ENCODE measurements around the gene TSPAN17. TPM values are rescaled to one million over a fixed set of nuclear protein-coding genes. Genes with fewer than 3 reads are reported as not detected.

TSPAN17 gene
- total RNA-seq, 1 donor from 2014 or later, result 29.7 TPM

DNA sequence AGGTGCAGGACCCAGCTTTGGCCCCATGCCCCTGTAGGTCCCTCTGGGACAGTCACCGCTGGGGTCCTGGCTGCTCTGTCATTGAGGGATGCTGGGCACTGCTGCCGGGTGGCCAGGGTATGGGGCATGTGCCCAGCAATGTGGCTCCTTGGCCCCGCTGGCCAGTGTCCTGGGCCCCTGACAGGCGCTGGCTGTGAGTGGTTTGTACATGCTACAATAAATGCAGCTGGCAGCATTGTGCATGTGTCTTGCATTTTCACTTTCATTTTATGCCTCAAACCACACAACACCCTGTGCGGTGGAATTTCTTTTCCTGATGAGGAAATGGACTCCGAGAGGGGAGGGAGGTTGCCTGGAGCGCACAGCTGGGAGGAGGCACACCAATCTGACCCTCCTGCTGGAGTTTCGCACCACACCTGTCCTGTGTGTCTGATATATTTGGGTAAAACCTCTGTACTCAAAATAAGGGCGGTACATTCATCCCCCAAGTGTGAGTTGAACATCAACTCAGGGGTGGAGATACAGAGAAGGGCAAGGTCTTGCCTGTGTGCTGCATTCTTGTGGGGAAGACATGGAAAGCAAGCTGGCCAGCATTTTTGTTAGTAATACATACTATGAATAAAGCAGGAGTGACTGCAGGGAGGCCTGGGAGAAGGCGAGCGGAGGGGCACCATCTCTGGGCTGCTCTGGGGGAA is 11.7 kb downstream of the TSPAN17 start:
- no peak for DNase-seq (ENCODE audit: low spot score)

DNA sequence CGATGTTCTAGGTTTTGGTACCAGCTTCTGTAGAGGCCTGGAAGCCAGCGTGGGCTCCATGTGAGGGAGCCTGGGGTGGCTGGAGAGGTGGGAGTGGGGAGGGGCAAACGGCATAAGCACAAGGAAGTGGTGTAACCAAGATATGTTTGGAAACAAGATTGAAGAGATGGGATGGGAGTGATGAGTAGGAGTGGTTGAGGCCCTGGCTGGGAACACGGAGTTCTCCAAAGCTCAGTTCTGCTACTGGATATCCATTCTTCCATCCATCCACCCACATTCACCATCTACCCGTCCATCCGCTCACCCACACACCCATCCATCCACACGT is 12.2 kb downstream of the TSPAN17 start:
- no peak for DNase-seq (ENCODE audit: low spot score)

DNA sequence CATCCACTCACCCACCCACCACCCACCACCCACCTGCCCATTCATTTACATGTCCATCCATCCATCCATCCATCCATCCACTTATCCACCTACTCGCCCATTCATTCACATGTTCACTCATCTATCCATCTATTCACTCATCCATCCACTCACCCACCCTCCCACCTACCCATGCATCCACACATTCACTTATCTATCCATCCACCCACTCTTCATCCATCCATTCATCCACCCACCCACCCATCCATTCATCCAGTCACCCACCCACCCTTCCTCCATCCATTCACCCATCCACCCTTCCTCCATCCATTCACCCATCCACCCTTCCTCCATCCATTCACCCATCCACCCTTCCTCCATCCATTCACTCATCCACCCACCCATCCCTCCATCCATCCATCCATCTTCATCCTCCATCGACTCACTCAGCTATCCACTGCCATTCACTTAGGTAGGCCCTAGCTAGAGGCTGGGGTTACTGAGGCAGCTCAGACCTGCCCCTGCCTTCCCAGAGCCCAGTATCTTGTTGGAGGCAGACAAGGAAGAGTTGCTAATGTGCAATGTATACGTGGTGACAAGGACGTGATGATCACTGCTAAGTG is 12.7 kb downstream of the TSPAN17 start:
- DNase-seq (ENCODE audit: low spot score), result no peak

DNA sequence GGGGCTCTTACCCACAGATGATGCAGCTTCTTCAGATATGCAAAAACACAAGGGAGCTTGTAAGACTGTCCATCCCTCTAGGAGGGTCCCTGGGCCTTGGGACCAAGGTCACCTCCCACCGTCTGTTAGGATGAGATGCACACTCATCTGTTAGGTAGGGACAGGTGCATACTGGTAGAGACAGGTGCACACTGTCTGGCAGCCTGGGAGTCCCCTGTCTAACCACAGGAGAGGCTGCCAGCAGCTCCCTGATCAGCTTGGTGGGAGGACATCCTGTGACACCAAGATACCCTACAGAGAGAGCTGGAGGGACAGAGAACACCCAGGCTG is 13.2 kb downstream of the TSPAN17 start:
- no peak for DNase-seq (ENCODE audit: low spot score)

DNA sequence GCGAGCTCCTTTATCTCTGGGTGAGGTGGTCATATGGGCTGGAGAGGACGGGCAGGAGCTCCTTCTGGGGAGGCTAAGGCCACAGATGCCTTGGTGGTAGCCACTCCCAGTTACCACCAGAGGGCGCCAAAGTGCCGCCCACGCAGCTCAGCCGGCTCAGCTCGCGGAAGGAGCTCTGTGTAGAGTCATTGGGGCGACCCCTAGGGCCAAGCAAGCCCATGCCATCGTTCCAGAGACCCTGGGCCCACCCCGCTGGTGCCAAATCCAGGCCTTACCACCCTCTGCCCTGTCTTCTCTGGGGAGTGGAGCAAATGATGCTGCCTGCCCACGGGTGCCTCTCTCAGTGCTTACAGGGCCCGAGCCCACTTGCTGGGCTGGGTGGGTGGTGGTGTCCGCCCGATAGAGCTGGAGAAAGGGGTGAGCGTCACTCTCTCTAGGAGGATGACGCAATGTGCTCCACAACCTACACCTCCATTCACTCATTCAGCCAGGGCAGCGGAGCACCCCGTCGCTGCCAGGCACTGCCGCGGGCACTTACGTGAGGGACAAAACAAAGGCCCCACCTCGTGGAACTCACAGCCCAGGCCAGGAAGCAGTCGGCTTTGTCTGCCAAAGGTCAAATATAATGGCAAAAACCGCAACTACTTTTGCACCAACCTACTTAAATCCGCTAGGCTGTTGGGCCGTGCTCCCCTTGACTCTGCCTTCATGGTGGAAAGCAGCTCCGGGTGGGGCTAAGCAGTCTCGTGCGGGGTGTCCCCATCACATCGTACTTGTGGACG is 13.8 kb downstream of the TSPAN17 start:
- peak; percentile 93 for DNase-seq (ENCODE audit: low spot score)

DNA sequence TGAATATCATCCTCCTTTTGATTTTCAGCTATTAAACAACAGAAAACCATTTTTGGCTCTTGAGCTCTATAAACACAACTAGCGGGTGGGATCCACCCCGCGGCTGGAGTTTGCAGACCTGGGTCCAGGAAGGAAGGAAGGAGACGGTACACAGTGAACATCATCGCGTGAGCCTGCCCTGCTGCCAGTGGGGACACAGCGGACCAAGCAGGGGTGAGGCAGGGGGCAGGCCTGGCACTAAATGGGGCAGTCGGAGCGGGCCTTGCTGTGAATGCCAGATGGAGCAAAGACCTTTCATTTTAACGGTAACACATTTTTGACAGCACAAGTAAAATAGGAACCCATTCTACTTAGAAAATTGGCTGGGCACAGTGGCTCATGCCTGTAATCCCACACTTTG is 14.4 kb downstream of the TSPAN17 start:
- DNase-seq (ENCODE audit: low spot score), result no peak

DNA sequence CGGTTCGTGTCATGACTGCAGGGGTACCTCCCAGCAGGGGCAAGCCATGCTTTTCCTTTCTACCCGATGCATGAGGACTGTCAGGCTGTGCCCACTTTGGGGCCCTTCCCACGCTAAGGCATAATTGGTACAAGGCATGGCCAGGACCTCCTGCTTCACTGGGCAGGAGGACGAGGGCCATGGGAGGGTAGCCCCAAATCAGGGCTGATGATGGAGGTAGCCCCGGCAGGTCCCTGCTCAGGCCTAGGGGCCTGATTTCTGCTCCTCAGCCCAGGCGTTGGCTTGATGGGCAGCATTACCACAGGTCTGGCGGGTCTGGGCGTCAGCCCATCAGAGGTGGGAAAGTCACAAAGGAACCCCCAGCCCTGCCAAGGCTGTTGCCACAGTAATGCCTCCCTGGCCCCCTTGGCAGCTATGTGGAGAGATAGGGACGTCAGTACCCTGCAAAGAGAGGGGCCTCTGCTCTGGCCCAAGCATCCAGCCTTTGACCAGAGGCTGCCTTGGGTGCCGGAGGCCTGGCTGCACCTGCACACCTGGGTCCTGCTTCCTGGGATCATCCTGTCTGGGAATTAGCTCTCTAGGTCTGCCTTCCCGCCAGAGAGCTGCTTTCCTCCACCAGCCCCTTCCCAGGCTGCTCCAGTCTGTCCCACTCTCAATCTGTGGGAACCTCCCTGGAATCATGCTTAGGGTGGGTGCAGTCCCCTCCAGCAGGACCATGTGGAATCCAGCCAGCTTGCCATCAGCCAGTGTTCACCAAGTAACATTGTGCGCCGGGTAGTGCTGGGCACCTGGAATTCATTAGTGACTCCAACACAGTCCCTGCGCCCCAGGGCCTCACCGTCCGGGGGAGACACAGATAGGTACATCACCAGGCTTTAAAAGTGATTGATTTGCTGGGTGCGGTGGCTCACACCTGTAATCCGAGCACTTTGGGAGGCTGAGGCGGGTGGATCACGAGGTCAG is 15.4 kb downstream of the TSPAN17 start:
- DNase-seq (ENCODE audit: low spot score), result no peak

DNA sequence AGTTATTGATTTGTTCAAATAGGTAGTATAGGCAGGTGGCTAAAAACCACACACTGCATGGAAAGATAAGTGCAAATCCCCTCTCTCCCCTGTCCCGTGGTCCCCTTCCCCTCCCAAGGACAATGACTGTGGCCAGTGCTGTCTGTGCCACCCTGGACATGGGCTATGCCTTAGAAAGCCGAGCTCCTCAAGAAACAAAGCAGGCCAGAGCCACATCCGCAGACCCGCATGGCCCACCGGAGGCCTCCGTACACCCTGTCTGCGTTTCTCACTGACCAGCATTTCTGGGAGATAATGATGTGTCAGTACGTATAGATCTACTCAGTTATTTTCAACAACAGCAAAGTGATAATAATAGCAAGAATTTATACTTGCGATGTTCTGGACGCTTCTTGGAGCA is 16.3 kb downstream of the TSPAN17 start:
- no peak for DNase-seq (ENCODE audit: low spot score)

DNA sequence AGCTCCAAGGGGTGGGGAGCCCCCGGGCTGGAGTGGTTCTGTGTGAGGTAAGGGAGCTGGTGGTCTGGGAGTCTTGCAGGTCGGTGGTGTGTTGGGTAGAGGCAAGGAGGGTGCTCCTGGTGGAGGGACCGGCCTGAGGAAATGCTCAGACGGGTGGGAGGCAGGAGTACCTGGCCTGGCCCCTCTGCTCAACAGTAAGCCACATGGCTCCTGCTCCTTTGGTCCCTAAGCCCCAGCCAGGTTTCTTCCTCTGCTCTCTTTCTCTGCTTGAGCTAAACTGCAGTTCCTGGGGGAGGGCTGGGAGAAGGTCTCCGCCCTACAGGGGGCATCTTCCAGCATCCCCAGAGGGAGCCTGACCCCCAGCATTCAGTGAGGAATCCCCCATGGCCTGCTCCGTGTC is 17.2 kb downstream of the TSPAN17 start:
- no peak for DNase-seq (ENCODE audit: low spot score)

DNA sequence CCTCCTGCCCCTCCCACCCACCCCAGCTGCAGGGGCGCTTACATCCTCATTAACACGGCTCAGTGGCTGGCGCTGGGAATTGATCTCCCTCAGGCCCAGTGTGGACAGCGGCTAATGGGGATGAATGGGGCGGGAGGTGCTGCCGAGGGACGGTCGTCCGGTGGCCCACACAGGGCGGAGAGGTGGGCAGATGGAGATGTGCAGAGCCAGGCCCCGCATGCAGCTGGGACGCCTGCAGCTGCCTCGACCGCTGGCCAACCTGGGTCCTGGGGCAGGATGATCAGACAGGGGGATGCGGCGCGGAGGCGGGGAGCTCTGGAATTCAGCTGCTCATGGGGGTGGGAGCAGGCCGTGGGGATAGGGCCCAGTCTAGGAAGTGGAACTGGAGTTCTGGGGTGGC is 17.6 kb downstream of the TSPAN17 start:
- DNase-seq (ENCODE audit: low spot score), result no peak

DNA sequence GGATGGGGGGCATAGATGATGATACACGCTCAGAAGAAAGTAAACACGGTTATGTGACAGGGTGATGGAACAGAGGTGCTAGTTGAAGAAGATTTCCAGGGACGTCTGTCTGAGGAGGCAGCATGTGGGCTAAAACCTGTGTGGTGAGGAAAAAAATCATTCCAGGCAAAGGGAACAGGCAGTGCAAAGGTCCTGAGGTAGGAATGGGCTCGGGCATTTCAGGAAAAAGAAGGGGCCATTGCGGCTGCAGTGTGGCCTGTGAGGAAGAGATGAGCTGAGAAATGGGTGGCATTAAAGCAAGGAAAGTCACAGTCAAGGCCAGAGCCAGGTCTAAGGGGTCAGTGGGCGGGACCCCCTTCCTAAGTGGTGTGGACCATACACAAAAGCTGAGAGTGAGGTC is 18.2 kb downstream of the TSPAN17 start:
- DNase-seq (ENCODE audit: low spot score), result no peak

DNA sequence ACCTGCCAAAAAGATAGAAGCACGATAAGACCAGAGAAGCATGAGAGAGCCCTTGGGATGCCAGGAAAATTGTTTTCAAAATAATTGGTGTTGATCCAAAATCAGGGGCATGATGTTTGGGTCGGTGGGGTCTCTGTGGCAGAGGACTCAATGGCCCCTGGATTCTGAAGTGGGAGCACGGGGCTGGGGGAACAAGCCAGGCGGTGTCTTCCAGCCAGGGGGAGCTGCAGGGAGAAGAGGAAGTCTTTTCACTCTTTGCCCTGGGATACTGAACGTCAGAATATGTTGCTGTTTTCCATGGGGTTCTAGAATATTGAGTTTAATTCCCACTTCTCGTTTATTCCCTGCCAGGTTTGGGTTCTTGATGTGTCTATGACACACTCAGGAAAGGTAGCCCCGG is 20.4 kb downstream of the TSPAN17 start:
- no peak for DNase-seq (ENCODE audit: low spot score)

DNA sequence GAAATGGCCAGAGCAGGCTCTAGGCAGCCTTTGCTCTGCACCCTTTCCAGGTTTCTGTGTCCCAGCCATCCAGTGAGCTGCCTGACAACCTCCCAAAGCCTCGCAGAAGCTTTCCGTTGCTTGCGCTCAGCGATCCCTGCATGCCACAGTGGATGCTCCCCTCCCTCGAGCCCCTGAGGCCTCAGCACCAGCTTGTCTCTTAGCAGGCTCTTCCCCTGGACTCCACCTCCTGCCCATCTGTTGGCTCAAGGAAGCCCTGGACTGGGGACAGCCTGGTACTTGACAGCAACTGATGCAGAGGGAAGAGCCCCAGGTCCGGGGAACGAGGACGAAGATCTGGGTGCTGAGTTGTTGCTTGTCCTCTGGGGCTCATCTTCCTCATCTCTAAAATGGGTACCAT is 23.2 kb downstream of the TSPAN17 start:
- no peak for DNase-seq (ENCODE audit: low spot score)

DNA sequence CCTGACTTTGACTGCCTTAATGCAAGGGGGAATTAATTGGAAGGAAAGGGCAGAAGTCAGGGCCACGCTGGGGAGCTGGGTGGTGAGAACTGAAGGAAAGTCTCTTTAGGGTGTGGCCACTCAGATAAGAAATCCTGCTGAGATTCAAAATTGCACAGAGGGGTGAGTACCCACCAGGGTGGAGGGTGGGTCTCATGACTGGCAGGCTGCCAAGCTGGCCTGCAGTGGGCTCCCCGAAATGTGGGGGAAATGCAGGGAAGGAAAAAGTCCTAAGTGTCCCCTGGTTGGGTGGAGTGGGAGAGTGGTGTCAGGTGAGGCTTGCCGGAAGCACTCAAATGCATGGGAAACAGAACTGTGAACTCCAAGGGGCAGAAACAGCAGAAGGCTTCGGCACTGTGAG is 24.1 kb downstream of the TSPAN17 start:
- no peak for DNase-seq (ENCODE audit: low spot score)

DNA sequence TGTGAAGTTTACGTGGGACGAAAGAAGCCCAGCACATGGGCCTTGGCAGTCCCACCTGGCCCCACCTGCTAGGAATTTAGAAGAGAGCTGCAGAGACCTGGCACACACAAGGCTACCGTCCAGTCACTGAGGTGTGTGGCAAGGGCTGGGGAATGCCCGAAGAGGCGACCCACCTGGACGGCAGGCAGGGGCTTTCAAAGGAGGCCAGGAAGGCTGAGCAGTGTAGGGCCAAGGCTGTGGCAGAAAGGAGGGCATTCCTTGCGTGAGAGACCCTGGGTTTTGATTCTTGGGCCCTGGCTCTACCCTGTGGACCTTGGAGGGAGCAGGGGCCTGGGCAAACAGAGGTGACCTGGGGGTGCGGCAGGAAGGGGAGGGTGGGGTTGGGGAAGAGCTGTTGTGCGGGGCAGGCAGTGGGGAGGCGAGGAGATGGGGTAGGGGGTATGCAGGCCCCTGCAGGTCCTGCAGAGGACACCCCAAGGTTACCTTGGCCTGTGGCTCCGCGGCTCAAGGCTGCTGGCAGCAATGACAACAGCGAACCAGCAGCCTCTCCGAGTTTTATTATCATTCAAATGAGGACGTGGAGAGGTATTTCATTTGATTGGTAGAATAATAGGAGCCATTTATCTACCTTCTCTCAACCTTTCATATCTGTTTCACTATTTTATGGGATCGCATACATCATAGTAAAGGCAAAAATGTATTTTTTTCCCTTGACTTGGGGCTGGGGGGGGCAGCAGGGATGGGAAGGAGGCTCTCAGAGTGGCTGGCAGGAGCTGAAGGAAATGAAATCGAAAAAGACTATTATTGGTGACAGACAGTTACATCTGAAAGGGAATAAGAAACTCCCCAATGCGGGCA is 24.8 kb downstream of the TSPAN17 start:
- DNase-seq (ENCODE audit: low spot score), result no peak

DNA sequence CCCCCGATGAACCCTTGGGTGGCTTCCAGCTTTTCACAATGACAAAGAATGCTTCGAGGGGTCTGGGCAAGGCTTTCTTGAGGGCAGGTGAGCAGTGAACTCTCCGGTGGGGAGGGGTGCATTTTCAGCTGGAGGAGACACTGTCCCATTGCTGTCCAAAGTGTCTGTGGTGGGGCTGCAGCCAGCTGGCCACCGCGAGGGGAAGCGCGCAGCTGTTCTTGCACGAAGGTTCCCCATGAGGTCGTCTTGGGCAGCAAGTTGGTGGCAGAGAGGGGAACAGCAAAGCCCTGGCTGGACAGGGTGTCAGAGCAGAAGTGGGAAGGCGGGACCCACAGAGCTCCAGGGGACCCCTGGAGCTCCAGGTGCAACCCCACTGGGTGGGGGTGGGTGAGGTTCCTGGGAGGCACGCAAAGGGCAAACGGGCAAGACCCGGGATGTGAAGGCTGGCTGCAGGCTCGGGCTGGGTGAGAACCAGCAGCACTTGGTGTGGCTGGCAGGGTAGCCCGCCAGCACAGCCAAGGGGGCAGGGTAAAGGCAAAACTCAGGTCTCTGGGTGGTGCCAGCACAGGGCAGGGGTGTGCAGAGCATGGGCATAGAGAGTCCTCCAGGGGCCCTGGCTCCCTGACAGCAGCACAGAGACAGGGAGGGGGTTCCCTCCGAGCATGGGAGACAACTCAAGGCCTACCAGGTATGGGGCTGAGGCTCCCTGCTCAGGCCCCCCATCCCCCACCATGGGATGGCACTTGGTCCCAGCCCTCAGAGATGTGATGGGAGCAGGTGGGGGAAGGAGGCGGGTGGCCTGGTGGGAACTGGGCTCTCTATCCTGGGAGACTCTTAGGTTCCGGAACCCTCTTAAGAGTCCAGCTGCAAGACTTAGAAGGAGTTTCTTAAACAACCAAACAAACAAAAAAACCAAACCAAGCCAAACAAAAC is 26.6 kb downstream of the TSPAN17 start:
- DNase-seq (ENCODE audit: low spot score), result no peak

DNA sequence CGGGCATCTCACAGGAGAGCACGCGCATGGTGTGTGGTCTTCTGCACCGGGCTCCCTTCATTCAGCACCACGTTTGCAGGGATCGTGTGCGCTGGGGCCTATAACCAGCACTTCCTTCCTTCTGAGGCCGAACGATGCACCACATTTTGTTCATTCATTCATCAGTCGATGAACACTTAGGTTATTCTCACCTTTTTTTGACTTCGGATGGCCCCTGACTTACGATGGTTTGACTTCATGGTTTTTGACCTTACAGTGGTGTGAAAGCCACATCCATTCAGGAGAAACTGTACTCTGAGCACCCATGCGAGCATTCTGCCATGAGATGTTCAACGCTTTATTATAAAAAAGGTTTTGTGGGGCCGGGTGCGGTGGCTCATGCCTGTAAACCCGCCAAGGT is 27.5 kb downstream of the TSPAN17 start:
- DNase-seq (ENCODE audit: low spot score), result no peak

DNA sequence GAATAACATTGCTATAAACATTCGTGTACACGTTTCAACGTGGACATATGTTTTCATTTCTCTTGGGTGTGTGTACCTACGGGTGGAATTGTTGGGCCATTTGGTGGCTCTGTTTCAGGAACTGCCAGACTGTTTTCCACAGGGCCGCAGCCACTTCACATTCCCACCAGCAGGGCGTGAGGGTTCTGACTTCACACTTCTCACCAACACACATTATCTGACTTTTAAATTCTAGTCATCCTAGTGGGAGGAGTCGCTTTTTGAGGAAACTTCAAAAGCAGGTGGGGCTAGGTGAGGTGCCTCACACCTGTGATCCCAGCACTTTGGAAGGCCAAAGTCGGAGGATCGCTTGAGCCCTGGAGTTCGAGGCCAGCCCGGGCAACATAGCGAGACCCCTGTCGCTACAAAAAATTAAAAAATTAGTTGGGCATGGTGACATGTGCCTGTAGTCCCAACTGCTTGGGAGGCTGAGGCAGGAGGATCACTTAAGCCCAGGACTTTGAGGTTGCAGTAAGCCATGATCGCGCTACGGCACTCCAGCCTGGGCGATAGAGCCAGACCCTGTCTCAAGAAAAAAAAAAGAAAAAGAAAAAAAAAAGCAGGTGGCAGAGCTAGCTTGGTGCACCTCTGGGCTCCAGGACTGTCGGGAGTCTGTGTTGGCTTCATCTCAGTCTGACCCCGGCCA is 28.5 kb downstream of the TSPAN17 start:
- DNase-seq (ENCODE audit: low spot score), result no peak

DNA sequence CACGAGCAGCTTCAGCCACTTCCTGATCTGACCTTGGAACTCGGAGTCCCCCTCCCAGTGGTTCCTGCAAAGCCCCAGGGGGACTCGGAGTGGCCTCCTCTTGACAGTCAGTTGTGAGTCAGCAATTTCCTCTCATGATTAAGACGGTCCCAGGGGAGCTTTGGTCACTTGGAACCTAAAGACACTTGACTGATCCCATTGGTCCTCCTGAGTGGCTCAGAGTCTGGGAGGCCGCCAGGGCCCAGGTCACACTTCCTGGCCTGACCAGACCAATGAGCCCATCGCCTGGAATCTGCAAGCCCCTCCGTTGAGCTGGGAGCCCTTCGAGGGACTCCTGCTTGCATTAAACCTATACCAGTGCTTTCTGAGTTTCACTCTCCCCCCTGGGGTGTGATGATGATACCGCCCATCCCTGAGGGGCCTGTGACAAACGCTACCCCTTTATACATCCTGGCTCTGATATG is 29.1 kb downstream of the TSPAN17 start:
- no peak for DNase-seq (ENCODE audit: low spot score)
